ENCODE data around the gene POLN.

Gene POLN

GRCh38 chr4:2270341-2271165 lies 28.6 kb upstream of the POLN start:
- TF ChIP-seq ZNF274 (IDR thresholded peaks at IDR 0.05; ENCODE audit: low read depth, low read length) = no peak
- no peak overlapping the region for H3K4me3 ChIP-seq (ENCODE audit: low read length)

GRCh38 chr4:2269618-2270163 lies 27.8 kb upstream of the POLN start:
- H3K4me3 ChIP-seq (ENCODE audit: low read length) = no peak overlapping the region
- TF ChIP-seq ZNF274 (IDR thresholded peaks at IDR 0.05; ENCODE audit: low read depth, low read length) = no peak

- TF ChIP-seq ZNF274 (IDR thresholded peaks at IDR 0.05; ENCODE audit: low read depth, low read length) = no peak
- no peak overlapping the region for H3K4me3 ChIP-seq (ENCODE audit: low read length)
These were observed 27.2 kb upstream of the POLN start for GRCh38 chr4:2269206-2269531.

GRCh38 chr4:2268357-2269205 lies 26.7 kb upstream of the POLN start:
- H3K4me3 ChIP-seq (ENCODE audit: low read length) = no peak overlapping the region
- no peak for TF ChIP-seq ZNF274 (IDR thresholded peaks at IDR 0.05; ENCODE audit: low read depth, low read length)

- no peak for TF ChIP-seq ZNF274 (IDR thresholded peaks at IDR 0.05; ENCODE audit: low read depth, low read length)
- no peak overlapping the region for H3K4me3 ChIP-seq (ENCODE audit: low read length)
These were observed 25.9 kb upstream of the POLN start for GRCh38 chr4:2267841-2268240.

GRCh38 chr4:2267320-2267811 lies 25.4 kb upstream of the POLN start:
- no peak for TF ChIP-seq ZNF274 (IDR thresholded peaks at IDR 0.05; ENCODE audit: low read depth, low read length)
- H3K4me3 ChIP-seq (ENCODE audit: low read length) = no peak overlapping the region

- H3K4me3 ChIP-seq (ENCODE audit: low read length) = no peak overlapping the region
- TF ChIP-seq ZNF274 (IDR thresholded peaks at IDR 0.05; ENCODE audit: low read depth, low read length) = no peak
These were observed 24.9 kb upstream of the POLN start for GRCh38 chr4:2266821-2267220.

GRCh38 chr4:2266181-2266580 lies 24.3 kb upstream of the POLN start:
- no peak overlapping the region for H3K4me3 ChIP-seq (ENCODE audit: low read length)
- TF ChIP-seq ZNF274 (IDR thresholded peaks at IDR 0.05; ENCODE audit: low read depth, low read length) = no peak

- H3K4me3 ChIP-seq (ENCODE audit: low read length) = no peak overlapping the region
- TF ChIP-seq ZNF274 (IDR thresholded peaks at IDR 0.05; ENCODE audit: low read depth, low read length) = no peak
These were observed 23.5 kb upstream of the POLN start for GRCh38 chr4:2265113-2266110.

GRCh38 chr4:2264481-2265041 lies 22.6 kb upstream of the POLN start:
- no peak overlapping the region for H3K4me3 ChIP-seq (ENCODE audit: low read length)

GRCh38 chr4:2263926-2264321 lies 22.0 kb upstream of the POLN start:
- no peak for TF ChIP-seq ZNF274 (IDR thresholded peaks at IDR 0.05; ENCODE audit: low read depth, low read length)
- no peak overlapping the region for H3K4me3 ChIP-seq (ENCODE audit: low read length)

More at GRCh38 chr4:2264481-2265041, 22.6 kb upstream of the POLN start:
- no peak for TF ChIP-seq ZNF274 (IDR thresholded peaks at IDR 0.05; ENCODE audit: low read depth, low read length)

- peak overlapping the region; percentile 60; the same call in 1 of the 2 replicates for H3K4me3 ChIP-seq (ENCODE audit: low read length)
- no peak for TF ChIP-seq ZNF274 (IDR thresholded peaks at IDR 0.05; ENCODE audit: low read depth, low read length)
These were observed 21.0 kb upstream of the POLN start for GRCh38 chr4:2262944-2263250.
